Endothelial cell of umbilical vein (primary cell): ENCODE results near the gene TCP11L2.

Source experiments
- CTCF ChIP-seq, 2 donors: IDR thresholded peaks; 1 replicate in 1 of 2; 2 replicates in 1 of 2; pipeline ENCODE4 v1.5.1; 2011; ENCODE audit warnings: low read length in 2 of 2, mild to moderate bottlenecking in 2 of 2, moderate library complexity in 2 of 2, control low read depth in 1 of 2, inconsistent platforms in 1 of 2, low read depth in 1 of 2; ENCODE audit not compliant: insufficient read depth in 1 of 2; ENCODE audit errors: extremely low read depth in 1 of 2
- MAX ChIP-seq: IDR thresholded peaks from 2 replicates; pipeline ENCODE4 v1.6.1; 2011; ENCODE audit not compliant: insufficient read depth, insufficient read length

- TF ChIP-seq MAX (no peak), CTCF (IDR thresholded peaks at IDR 0.05; ENCODE audit: extremely low read depth in 1 of 2, insufficient read depth in 1 of 2, low read depth in 1 of 2, low read length in 2 of 2) (no peak)
Observed at GRCh38 chr12:106301611-106302321, 767 bp upstream of the TCP11L2 start.
